ENCODE measurements around the gene SDC1. TPM values are rescaled to one million over a fixed set of nuclear protein-coding genes. Genes with fewer than 3 reads are reported as not detected.

SDC1 gene
- total and polyA plus RNA-seq, 2 donors from 2014 or later: 206 to 266 TPM

DNA sequence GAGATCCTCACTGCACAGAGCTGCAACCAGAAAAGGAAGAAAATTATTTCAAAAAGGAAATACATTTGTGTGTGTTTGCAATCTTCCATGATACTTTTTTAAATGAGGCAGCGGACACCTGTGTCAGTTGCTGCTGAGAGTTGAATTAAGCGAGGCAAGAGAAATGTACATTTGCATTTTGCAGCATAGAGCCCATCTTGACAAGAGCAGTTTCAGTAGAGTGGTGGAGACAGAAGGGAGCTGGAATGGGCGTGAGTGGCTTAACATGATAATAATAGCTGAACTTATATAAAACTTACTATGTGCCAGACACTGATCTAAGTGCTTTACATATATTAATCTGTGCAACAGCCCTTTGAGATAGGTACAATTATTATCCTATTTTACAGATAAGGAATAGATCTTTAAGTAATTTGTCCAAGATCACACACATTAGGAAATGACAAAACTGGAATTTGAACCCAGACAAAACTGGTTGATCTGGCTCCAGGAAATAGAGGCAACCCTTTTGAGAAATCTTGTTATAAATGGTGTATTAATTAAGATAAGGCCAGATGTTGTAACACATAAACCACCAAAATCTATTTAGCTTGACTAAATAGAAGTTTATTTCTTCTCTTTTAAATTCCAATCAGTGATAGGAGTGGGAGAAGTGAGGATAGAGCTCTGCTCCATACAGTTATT lies 68.7 kb downstream of the SDC1 start:
- TF ChIP-seq, protein P1, sequence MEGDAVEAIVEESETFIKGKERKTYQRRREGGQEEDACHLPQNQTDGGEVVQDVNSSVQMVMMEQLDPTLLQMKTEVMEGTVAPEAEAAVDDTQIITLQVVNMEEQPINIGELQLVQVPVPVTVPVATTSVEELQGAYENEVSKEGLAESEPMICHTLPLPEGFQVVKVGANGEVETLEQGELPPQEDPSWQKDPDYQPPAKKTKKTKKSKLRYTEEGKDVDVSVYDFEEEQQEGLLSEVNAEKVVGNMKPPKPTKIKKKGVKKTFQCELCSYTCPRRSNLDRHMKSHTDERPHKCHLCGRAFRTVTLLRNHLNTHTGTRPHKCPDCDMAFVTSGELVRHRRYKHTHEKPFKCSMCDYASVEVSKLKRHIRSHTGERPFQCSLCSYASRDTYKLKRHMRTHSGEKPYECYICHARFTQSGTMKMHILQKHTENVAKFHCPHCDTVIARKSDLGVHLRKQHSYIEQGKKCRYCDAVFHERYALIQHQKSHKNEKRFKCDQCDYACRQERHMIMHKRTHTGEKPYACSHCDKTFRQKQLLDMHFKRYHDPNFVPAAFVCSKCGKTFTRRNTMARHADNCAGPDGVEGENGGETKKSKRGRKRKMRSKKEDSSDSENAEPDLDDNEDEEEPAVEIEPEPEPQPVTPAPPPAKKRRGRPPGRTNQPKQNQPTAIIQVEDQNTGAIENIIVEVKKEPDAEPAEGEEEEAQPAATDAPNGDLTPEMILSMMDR (IDR thresholded peaks at IDR 0.05; ENCODE audit: borderline replicate concordance, extremely low read depth, insufficient read depth): no peak
- peaks cover 0 to 7% (median 5%) of the 10 kb centered on the region in 3 donors for H3K4me1 ChIP-seq (ENCODE audit: control insufficient read depth in 2 of 3, insufficient read depth in 2 of 3, low read depth in 1 of 3, low read length in 3 of 3)
- DNase-seq: no peak
- no peaks in the 10 kb centered on the region for H3K9me3 ChIP-seq (ENCODE audit: control insufficient read depth in 2 of 3, insufficient read depth in 1 of 3, low read length in 3 of 3)
- intact Hi-C loops (cut with DNase I): no loop called here
- H3K9ac ChIP-seq (ENCODE audit: low read length in 3 of 3): no peak overlapping the region
- no peaks in the 10 kb centered on the region for H3K27me3 ChIP-seq (ENCODE audit: control insufficient read depth, insufficient read depth, low read length)
- H3K27ac ChIP-seq (ENCODE audit: low read depth in 2 of 2, low read length in 2 of 2): no peak overlapping the region
- H3K4me3 ChIP-seq (ENCODE audit: low read length in 3 of 3): no peak overlapping the region
- FAIRE-seq: no peak
- H3K36me3 ChIP-seq (ENCODE audit: control insufficient read depth in 2 of 3, insufficient read depth in 3 of 3, low read length in 3 of 3): no peaks in the 10 kb centered on the region

- no peak for DNase-seq
- Histone ChIP-seq H3K9ac (ENCODE audit: low read length in 3 of 3) (no peak overlapping the region), H3K27ac (ENCODE audit: low read depth in 2 of 2, low read length in 2 of 2) (no peak overlapping the region), H3K9me3 (ENCODE audit: control insufficient read depth in 2 of 3, insufficient read depth in 1 of 3, low read length in 3 of 3) (no peaks in the 10 kb centered on the region), H3K4me1 (ENCODE audit: control insufficient read depth in 2 of 3, insufficient read depth in 2 of 3, low read depth in 1 of 3, low read length in 3 of 3) (peaks cover 8 to 14% (median 9%) of the 10 kb centered on the region in 3 donors), H3K27me3 (ENCODE audit: control insufficient read depth, insufficient read depth, low read length) (no peaks in the 10 kb centered on the region), H3K36me3 (ENCODE audit: control insufficient read depth in 2 of 3, insufficient read depth in 3 of 3, low read length in 3 of 3) (no peaks in the 10 kb centered on the region), H3K4me3 (ENCODE audit: low read length in 3 of 3) (no peak overlapping the region)
- no peak for FAIRE-seq
- TF ChIP-seq, protein P1 (IDR thresholded peaks at IDR 0.05; ENCODE audit: borderline replicate concordance, extremely low read depth, insufficient read depth): no peak
- intact Hi-C loops (cut with DNase I): no loop called here
Observed at GRCh38 chr2:20153131-20153851, 71.6 kb downstream of the SDC1 start.

- Histone ChIP-seq H3K9ac (ENCODE audit: low read length in 3 of 3) (no peak overlapping the region), H3K27ac (ENCODE audit: low read depth in 2 of 2, low read length in 2 of 2) (no peak overlapping the region), H3K4me1 (ENCODE audit: control insufficient read depth in 2 of 3, insufficient read depth in 2 of 3, low read depth in 1 of 3, low read length in 3 of 3) (peaks cover 3 to 9% (median 6%) of the 10 kb centered on the region in 3 donors), H3K27me3 (ENCODE audit: control insufficient read depth, insufficient read depth, low read length) (no peaks in the 10 kb centered on the region), H3K9me3 (ENCODE audit: control insufficient read depth in 2 of 3, insufficient read depth in 1 of 3, low read length in 3 of 3) (no peaks in the 10 kb centered on the region), H3K36me3 (ENCODE audit: control insufficient read depth in 2 of 3, insufficient read depth in 3 of 3, low read length in 3 of 3) (no peaks in the 10 kb centered on the region), H3K4me3 (ENCODE audit: low read length in 3 of 3) (no peak overlapping the region)
- intact Hi-C loops (cut with DNase I): no loop called here
- FAIRE-seq: no peak
- DNase-seq: peak in 4 of 5 donors; percentile 62 to 79 (median 75)
- TF ChIP-seq, protein P1 (IDR thresholded peaks at IDR 0.05; ENCODE audit: borderline replicate concordance, extremely low read depth, insufficient read depth): no peak
Observed at GRCh38 chr2:20150806-20151571, 73.9 kb downstream of the SDC1 start.

Other genes with a start within 250 kb of the SDC1 start
- gene WDR35, start 235.0 kb downstream of the SDC1 start, total RNA-seq: 21.2 TPM
- 6.0 TPM for gene WDR35, start 235.0 kb downstream of the SDC1 start, polyA plus RNA-seq (ENCODE audit: insufficient read depth, low read depth, low replicate concordance)
- gene MATN3, start 212.5 kb downstream of the SDC1 start, total RNA-seq: 5.0 TPM
- 2.3 TPM for gene MATN3, start 212.5 kb downstream of the SDC1 start, polyA plus RNA-seq (ENCODE audit: insufficient read depth, low read depth, low replicate concordance)
- 330 TPM for gene LAPTM4A, start 173.5 kb downstream of the SDC1 start, total RNA-seq
- gene LAPTM4A, start 173.5 kb downstream of the SDC1 start, polyA plus RNA-seq (ENCODE audit: insufficient read depth, low read depth, low replicate concordance): 365 TPM
- 94.3 TPM for gene PUM2, start 125.7 kb upstream of the SDC1 start, total RNA-seq
- 22.0 TPM for gene PUM2, start 125.7 kb upstream of the SDC1 start, polyA plus RNA-seq (ENCODE audit: insufficient read depth, low read depth, low replicate concordance)
- gene RHOB, start 221.9 kb upstream of the SDC1 start, total RNA-seq: 487 TPM
- 241 TPM for gene RHOB, start 221.9 kb upstream of the SDC1 start, polyA plus RNA-seq (ENCODE audit: insufficient read depth, low read depth, low replicate concordance)

Data from kidney (tissue), 14 donors.